Panc1 (cell line): ENCODE data around the gene EML1. TPM values are rescaled to one million over a fixed set of nuclear protein-coding genes. Genes with fewer than 3 reads are reported as not detected.

Experiments
- ATAC-seq: fragments of 200-7000 bp; cut with Tn5 transposase; 2 replicates; pipeline ENCODE4 v1.9.1; 2020; ENCODE audit warnings: mild to moderate bottlenecking, moderate library complexity
- BruUV-seq: library from RNA; stranded (reverse); fragments of 400-500 nt; replicated peaks from 2 replicates; lab custom pipeline; 2021; lab: Mats Ljungman, UMichigan
- CTCF ChIA-PET: fragments of 300-600 bp; sonication (Branson Sonifier 250); formaldehyde crosslinking; loops from one replicate; lab custom pipeline; 2022; ENCODE audit warnings: antibody characterized with exemption; lab: Charles Lee
- POLR2A ChIA-PET: fragments of 300-600 bp; sonication (Branson Sonifier 250); formaldehyde crosslinking; loops from one replicate; lab custom pipeline; 2022; ENCODE audit warnings: antibody characterized with exemption; lab: Charles Lee
- DNase-seq: peaks from one replicate; pipeline ENCODE4 v3.0.0-alpha.2; 2010; ENCODE audit warnings: low read depth, low spot score
- H3K27ac ChIP-seq: 2 replicates; pipeline ENCODE4 v1.5.1; 2011; ENCODE audit warnings: mild to moderate bottlenecking, low read length, inconsistent platforms
- H3K27me3 ChIP-seq: fragments of 200-500 bp; sonication (Bioruptor generic); 2 replicates; pipeline ENCODE4 v1.6.0; 2014; ENCODE audit warnings: low read length, inconsistent platforms; ENCODE audit not compliant: control insufficient read depth, insufficient read depth
- H3K36me3 ChIP-seq: fragments of 200-500 bp; sonication (Bioruptor generic); 2 replicates; pipeline ENCODE4 v1.5.1; 2014; ENCODE audit warnings: inconsistent platforms, mild to moderate bottlenecking, low read length, moderate library complexity; ENCODE audit not compliant: control insufficient read depth, insufficient read depth
- H3K4me1 ChIP-seq: 2 replicates; pipeline ENCODE4 v1.5.1; 2011; ENCODE audit warnings: inconsistent platforms, mild to moderate bottlenecking, low read length, moderate library complexity; ENCODE audit not compliant: control insufficient read depth, insufficient read depth
- H3K4me3 ChIP-seq, 2 experiments: 2 replicates each; pipeline ENCODE4 v1.5.1; 2011 to 2012; ENCODE audit warnings: low read depth in 2 of 2, low read length in 2 of 2, mild to moderate bottlenecking in 2 of 2, inconsistent platforms in 1 of 2, moderate library complexity in 1 of 2
- H3K9me3 ChIP-seq: fragments of 200-500 bp; sonication (Bioruptor generic); 2 replicates; pipeline ENCODE4 v1.5.1; 2014; ENCODE audit warnings: low read depth, mild to moderate bottlenecking, inconsistent platforms, low read length, moderate library complexity; ENCODE audit not compliant: control insufficient read depth, insufficient read depth
- POLR2AphosphoS5 ChIP-seq: IDR thresholded peaks from 2 replicates; pipeline ENCODE4 v1.6.1; 2012; ENCODE audit warnings: mild to moderate bottlenecking, low read depth, low read length, moderate library complexity
- SIN3A ChIP-seq: IDR thresholded peaks from 2 replicates; pipeline ENCODE4 v1.6.1; 2012; ENCODE audit warnings: low read depth, mild to moderate bottlenecking, low read length, moderate library complexity, borderline replicate concordance; ENCODE audit not compliant: insufficient read depth
- TCF7L2 ChIP-seq: IDR thresholded peaks from 2 replicates; pipeline ENCODE4 v1.6.1; 2011; ENCODE audit warnings: mild to moderate bottlenecking, low read depth, low read length, inconsistent platforms
- in situ Hi-C: cut with HindIII; loops from 2 replicates; pipeline ENCODE4 v1.10.0; 2016; ENCODE audit warnings: low sequenced_read_pairs, low pct_unique_long_range_greater_than_20kb
- intact Hi-C: fragments of 100-400 bp; cut with micrococcal nuclease; formaldehyde crosslinking; loops from one replicate; pipeline ENCODE4 v1.10.0; 2022; ENCODE audit not compliant: unreplicated experiment
- total RNA-seq: library from RNA; stranded (reverse); gene quantifications from one replicate; pipeline ENCODE4 v1.2.1, GENCODE V29; 2021; ENCODE audit not compliant: unreplicated experiment
- TF ChIP-seq, protein P1 (sequence below): fragments of 450-650 bp; IDR thresholded peaks from 2 replicates; pipeline ENCODE4 v1.5.1; 2017; ENCODE audit warnings: mild to moderate bottlenecking
- TF ChIP-seq, protein P2 (sequence below), 2 experiments: IDR thresholded peaks; 2 replicates each; pipeline ENCODE4 v1.6.1; 2011 to 2012; ENCODE audit warnings: low read depth in 2 of 2, control low read depth in 1 of 2, low read length in 1 of 2, mild to moderate bottlenecking in 1 of 2, moderate library complexity in 1 of 2; ENCODE audit not compliant: insufficient read depth in 1 of 2

Gene EML1
- total RNA-seq, 1 experiment from 2014 or later: 35.3 TPM

DNA sequence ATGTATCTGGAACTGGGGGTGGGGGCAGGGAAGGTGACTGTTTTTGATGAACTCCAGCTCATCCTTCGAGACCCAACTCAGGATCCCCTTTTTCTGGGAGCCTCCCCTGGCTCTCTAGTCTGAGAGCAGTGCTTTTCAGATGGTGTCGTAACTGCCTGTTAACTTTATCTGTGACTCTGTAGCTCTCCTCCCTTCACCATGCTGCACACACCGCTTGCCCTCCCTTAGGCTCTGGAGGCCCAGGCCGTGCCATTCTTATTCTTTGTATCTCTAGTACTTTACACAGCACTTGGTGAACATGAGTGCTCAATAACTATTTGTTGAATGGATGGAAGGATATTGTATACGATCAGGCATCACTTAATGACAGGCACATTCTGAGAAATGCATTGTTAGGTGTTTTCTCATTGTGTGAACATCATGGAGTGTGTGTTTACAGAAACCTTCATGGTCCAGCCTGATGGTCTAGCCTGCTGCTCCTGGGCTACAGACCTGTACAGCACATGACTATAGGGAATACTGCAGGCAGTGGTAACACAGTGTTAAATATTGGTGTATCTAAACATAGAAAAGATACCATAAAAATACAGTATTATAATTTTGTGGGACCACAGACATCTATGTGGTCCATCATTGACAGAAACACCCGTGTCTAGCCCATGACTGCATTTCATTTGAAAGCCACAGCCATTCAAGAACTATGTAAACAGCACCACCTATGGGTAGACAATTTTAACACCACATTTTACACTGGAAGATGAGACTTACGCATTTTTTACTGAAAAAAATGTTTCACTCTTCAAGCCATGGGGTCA lies 91.8 kb downstream of the EML1 start:
- ChIA-PET CTCF (no interaction called here), POLR2A (no interaction called here)
- no peak overlapping the region for H3K27ac ChIP-seq
- TF ChIP-seq, protein P1, sequence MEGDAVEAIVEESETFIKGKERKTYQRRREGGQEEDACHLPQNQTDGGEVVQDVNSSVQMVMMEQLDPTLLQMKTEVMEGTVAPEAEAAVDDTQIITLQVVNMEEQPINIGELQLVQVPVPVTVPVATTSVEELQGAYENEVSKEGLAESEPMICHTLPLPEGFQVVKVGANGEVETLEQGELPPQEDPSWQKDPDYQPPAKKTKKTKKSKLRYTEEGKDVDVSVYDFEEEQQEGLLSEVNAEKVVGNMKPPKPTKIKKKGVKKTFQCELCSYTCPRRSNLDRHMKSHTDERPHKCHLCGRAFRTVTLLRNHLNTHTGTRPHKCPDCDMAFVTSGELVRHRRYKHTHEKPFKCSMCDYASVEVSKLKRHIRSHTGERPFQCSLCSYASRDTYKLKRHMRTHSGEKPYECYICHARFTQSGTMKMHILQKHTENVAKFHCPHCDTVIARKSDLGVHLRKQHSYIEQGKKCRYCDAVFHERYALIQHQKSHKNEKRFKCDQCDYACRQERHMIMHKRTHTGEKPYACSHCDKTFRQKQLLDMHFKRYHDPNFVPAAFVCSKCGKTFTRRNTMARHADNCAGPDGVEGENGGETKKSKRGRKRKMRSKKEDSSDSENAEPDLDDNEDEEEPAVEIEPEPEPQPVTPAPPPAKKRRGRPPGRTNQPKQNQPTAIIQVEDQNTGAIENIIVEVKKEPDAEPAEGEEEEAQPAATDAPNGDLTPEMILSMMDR: peak; percentile 71
- TF ChIP-seq SIN3A: no peak
- no peaks in the 10 kb centered on the region for H3K4me1 ChIP-seq
- no peaks in the 10 kb centered on the region for H3K27me3 ChIP-seq
- in situ Hi-C loops: no loop called here
- DNase-seq (peak; percentile 30), ATAC-seq (peak; percentile 90)
- BruUV-seq: no TSS peak
- no peaks in the 10 kb centered on the region for H3K36me3 ChIP-seq
- intact Hi-C loops: loop anchor here (2.0 to 10.0 kb wide), 3 partner anchors 90 to 203 kb away; partner anchors contain the start of genes CYP46A1 and EML1
- no peak overlapping the region for H3K4me3 ChIP-seq
- no peaks in the 10 kb centered on the region for H3K9me3 ChIP-seq

DNA sequence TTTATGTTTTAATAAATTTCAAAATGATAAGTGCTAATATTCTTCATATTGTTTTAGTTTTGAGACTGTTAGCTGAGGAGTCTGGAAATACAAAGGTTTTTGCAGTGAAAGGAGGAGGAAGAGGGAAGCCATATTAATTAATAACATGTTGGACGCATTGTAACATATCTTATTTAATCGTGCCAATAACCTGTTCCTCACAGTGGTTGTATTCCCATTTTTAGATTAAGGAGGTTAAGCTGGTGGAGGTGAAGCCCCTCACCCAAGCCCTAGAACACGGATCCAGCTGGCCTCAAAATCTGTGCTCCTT lies 92.4 kb downstream of the EML1 start:
- ChIA-PET POLR2A (no interaction called here), CTCF (interaction anchor here (0.8 kb wide), 1 partner anchor 155 kb away, joined by 3 read pairs; no protein-coding TSS in a partner anchor)

DNA sequence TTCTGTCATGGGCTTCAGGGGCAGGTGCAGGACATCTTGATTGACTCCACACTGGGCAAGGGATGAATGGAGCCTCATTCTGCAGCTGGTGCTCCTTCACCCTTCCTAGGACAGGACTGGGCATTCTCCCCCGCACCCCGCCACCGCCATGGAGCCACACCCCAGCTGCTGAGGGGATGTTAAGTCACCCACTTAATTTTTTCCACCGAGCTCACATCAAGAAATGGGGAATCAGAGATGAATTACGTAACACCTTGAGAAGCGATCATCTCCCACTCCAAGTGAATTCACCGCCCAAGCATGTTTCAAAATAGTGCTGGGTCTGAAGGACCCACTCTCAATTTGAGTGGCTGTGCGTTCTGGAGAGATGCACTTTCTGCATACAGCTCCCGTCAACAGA lies 94.2 kb downstream of the EML1 start:
- no peak overlapping the region for H3K27ac ChIP-seq
- CTCF ChIA-PET: interaction anchor here (0.6 kb wide), 1 partner anchor 204 kb away, joined by 3 read pairs; no protein-coding TSS in a partner anchor
- intact Hi-C loops (loop anchor here (5.0 to 10.0 kb wide), 2 partner anchors 93 to 205 kb away; partner anchors contain the start of genes CYP46A1 and EML1), in situ Hi-C loops (no loop called here)
- H3K27me3 ChIP-seq: no peaks in the 10 kb centered on the region
- H3K36me3 ChIP-seq: no peaks in the 10 kb centered on the region
- no peak for ATAC-seq
- H3K4me3 ChIP-seq: no peak overlapping the region
- H3K4me1 ChIP-seq: no peaks in the 10 kb centered on the region
- no TSS peak for BruUV-seq
- no peak for DNase-seq
- POLR2A ChIA-PET: no interaction called here
- TF ChIP-seq POLR2AphosphoS5 (no peak), TCF7L2 (no peak), SIN3A (no peak)
- TF ChIP-seq, protein P2, sequence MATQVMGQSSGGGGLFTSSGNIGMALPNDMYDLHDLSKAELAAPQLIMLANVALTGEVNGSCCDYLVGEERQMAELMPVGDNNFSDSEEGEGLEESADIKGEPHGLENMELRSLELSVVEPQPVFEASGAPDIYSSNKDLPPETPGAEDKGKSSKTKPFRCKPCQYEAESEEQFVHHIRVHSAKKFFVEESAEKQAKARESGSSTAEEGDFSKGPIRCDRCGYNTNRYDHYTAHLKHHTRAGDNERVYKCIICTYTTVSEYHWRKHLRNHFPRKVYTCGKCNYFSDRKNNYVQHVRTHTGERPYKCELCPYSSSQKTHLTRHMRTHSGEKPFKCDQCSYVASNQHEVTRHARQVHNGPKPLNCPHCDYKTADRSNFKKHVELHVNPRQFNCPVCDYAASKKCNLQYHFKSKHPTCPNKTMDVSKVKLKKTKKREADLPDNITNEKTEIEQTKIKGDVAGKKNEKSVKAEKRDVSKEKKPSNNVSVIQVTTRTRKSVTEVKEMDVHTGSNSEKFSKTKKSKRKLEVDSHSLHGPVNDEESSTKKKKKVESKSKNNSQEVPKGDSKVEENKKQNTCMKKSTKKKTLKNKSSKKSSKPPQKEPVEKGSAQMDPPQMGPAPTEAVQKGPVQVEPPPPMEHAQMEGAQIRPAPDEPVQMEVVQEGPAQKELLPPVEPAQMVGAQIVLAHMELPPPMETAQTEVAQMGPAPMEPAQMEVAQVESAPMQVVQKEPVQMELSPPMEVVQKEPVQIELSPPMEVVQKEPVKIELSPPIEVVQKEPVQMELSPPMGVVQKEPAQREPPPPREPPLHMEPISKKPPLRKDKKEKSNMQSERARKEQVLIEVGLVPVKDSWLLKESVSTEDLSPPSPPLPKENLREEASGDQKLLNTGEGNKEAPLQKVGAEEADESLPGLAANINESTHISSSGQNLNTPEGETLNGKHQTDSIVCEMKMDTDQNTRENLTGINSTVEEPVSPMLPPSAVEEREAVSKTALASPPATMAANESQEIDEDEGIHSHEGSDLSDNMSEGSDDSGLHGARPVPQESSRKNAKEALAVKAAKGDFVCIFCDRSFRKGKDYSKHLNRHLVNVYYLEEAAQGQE (IDR thresholded peaks at IDR 0.05; ENCODE audit: insufficient read depth in 1 of 2, low read depth in 2 of 2, low read length in 1 of 2): no peak
- TF ChIP-seq, protein P1: no peak
- no peaks in the 10 kb centered on the region for H3K9me3 ChIP-seq

More for the DNA sequence above, 92.4 kb downstream of the EML1 start:
- no peaks in the 10 kb centered on the region for H3K36me3 ChIP-seq
- no peaks in the 10 kb centered on the region for H3K9me3 ChIP-seq
- in situ Hi-C loops (no loop called here), intact Hi-C loops (loop anchor here (2.0 to 10.0 kb wide), 3 partner anchors 91 to 203 kb away; partner anchors contain the start of genes CYP46A1 and EML1)
- no peak for ATAC-seq
- H3K27me3 ChIP-seq: no peaks in the 10 kb centered on the region
- no peak for DNase-seq
- TF ChIP-seq TCF7L2 (no peak), SIN3A (no peak)
- TF ChIP-seq, protein P1: peak; percentile 50; the same call in 1 of the 2 replicates
- H3K27ac ChIP-seq: no peak overlapping the region
- BruUV-seq: no TSS peak
- no peaks in the 10 kb centered on the region for H3K4me1 ChIP-seq
- H3K4me3 ChIP-seq: no peak overlapping the region
